SH-SY5Y (cell line): Measurements from ENCODE around the gene BCR.

Source experiments
- GATA2 ChIP-seq: IDR thresholded peaks from 2 replicates; pipeline ENCODE4 v1.6.1; 2011; ENCODE audit warnings: mild to moderate bottlenecking, low read depth, low read length
- GATA3 ChIP-seq: IDR thresholded peaks from 2 replicates; pipeline ENCODE4 v1.6.1; 2011; ENCODE audit warnings: low read depth, mild to moderate bottlenecking, low read length, moderate library complexity

DNA sequence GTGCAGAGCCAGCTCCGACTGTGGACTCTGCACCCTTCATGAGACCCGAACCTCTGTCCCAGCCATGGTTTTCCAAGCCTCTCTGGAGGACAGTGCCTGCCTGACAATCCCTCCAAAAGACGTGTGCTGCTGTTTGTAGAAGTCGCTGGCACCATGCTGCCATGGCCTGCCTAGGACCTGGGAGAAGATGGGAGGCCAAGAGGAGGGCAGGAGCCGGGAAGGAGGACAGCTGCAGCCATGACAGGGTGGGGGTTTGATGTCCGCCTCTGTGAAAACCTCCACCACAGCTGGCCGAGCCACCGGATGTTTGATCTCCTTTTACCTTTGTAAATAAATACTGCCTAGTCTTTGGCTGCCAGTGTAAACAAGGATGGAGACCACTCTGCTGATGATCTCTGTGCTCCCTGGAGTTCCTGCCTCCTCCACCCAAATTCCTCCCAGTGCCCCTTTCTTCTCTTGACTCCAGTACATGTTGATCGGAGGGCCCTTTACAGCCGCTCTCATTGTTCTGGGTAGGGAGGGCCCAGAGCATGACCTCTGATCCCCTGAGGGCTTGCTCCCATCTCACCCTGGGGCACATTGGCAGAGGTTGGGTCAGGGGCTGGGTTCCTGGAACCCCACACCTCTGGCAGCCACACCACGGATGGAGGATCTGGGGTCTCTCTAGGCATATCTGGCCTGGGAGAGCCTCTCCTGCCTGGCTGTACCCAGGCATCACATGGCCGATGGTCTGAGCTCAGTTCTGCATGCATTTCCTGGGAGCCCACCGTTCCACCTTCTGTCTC is 66.9 kb downstream of the BCR start:
- TF ChIP-seq GATA3 (no peak), GATA2 (no peak)
